NCI-H146 (cell line): Measurements from ENCODE around the gene CLTCL1.
"Not testable (repeated sequence)": the region's sequence is repeated elsewhere in the genome, so short reads cannot be mapped to it uniquely, and the experiment has no call there.

Source experiments
- DNase-seq: peaks from one replicate; lab custom pipeline; 2025; lab: John Stamatoyannopoulos, UW

Gene CLTCL1

DNA sequence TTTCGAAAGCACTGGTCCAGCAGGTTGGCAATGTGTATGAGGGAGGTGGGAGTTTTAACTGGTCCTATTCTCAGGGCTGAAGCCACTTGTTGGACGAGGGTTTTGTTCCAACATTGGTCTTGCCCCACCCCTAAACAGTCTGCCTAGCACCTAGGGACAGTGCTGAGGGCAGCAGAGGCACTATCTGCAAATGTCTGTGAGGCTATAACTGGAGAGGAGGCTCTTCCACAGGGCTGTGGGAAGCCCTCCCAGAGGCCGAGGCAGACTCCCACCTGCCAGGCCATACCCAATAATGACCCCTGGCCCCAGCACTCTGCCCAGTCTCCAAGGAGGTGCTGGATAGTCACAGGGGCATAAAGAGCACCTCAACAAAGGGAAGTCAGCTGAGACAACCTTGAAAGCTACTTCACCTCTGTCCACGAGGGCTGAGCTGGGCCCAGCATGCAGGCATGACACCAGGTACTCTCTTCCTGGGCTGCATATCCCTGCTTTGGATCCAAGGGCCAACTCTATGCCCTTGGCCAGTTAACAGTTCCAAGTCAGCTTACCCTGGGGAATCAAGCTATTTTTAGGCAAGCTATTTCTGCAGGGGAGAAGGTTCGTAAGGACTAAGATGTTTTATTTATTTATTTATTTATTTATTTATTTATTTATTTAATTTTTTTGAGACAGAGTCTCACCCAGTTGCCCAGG, 72.8 kb downstream of the CLTCL1 start:
- DNase-seq, result peak; percentile 10

- DNase-seq, result no peak
These were observed 74.9 kb downstream of the CLTCL1 start for GRCh38 chr22:19216579-19216978.

GRCh38 chr22:19215360-19215759, 76.2 kb downstream of the CLTCL1 start:
- no peak for DNase-seq

- no peak for DNase-seq
These were observed 77.4 kb downstream of the CLTCL1 start for GRCh38 chr22:19214078-19214473.

DNA sequence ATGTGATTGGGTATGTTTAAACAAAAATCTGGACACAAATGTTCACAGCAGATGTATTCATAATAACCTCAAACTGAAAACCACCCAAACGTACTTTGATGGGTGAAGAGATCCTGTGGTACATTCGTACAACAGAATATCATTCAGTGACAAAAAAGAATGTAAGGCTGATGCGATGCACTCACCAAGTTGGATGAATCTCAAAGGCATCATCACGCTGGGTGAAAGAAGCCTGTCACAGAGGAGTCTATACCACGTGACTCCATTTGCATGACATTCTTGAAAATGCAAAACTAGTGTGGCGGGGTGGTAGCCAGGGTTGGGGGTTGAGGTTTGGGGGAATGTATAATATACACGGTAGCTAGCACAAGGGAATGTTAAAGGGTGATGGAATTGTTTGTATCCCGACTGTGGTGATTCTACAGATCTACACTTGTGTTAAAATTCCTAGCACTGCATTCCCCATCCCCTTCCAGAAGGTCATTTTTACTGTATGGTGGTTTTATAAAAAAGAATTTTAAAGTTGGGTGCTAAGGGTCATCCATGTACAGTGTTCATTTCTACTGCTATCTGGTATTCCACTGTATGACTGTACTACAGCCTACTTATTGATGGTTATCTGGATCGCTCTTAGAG, 78.0 kb downstream of the CLTCL1 start:
- no peak for DNase-seq

GRCh38 chr22:19213001-19213400, 78.5 kb downstream of the CLTCL1 start:
- no peak for DNase-seq

- DNase-seq, result no peak
These were observed 79.1 kb downstream of the CLTCL1 start for GRCh38 chr22:19212302-19212870.

GRCh38 chr22:19210188-19210587, 81.3 kb downstream of the CLTCL1 start:
- DNase-seq, result no peak

- DNase-seq, result no peak
These were observed 83.2 kb downstream of the CLTCL1 start for GRCh38 chr22:19208287-19208847.

DNA sequence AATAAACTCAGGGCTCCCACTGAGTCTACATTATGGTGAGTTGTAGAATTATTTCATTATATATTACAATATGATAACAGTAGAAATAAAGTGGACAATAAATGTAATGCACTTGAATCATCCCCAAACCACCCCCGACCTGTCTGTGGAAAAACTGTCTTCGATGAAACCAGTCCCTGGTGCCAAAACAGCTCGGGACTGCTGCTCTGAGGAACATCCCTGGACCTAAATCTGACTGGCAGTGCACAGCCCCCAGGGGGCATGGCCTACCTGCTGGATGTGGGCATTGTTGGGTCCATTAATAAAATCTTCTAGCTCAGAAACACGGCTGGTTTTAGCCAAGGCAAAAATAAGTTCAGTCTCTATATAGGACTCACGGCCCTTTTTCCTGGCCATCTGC, 83.6 kb downstream of the CLTCL1 start:
- no peak for DNase-seq

DNA sequence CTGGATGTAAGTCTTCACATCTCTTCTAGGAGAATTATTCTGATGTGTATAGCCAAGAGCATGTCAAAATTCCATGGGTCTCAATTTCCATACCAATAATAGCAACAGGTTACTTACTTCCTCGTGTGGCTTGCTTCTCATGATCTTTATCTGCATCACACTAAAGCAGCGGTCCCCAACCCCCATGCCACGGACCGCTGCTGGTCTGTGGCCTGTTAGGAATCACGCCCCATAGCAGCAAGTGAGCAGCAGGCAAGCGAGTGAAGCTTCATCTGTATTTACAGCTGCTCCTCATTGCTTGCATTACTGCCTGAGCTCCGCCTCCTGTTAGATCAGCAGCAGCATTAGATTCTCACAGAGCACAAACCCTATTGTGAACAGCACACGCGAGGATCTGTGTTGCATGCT, 84.1 kb downstream of the CLTCL1 start:
- DNase-seq, result no peak

- DNase-seq, result no peak
These were observed 85.2 kb downstream of the CLTCL1 start for GRCh38 chr22:19206287-19206686.

DNA sequence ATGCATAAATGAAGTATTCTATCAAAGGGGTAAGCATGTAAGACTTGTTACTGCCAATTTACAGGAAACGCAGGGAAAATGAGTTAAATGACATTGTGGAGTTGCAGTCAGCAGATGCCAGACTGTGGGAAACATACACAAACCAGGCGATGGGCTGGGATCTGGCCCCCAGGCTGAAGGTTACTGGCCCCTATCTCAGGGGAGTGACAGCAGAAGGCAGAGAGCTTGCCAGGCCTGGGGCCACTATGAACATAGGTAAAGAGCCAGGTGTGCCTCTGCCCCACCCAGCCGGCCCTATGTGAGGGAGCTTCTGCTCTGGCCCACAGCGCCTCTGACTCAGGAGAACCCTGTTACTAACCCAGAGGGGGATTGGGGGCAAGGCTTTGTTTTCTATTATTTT, 86.9 kb downstream of the CLTCL1 start:
- no peak for DNase-seq

DNA sequence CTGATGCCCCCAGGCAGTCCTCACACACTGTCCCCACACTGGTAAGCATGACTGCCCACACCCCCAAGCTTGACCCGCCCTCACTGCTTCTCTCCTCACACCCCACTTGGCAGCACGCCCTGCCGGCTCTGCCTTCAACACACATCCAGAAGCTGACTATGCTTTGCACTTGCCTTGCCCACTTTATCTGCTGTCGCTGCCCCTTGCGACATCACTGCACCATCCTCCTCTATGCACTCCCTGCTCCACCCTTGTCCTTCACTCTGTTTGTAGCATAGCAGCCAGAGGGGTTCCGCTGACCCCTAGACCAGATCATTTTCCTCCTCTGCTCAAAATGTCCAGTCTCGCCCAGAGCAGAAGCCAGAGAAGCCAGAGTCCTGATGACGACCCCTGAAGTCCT, 87.7 kb downstream of the CLTCL1 start:
- DNase-seq, result no peak

- DNase-seq, result not testable (repeated sequence)
These were observed 88.7 kb downstream of the CLTCL1 start for GRCh38 chr22:19202799-19203186.

GRCh38 chr22:19201869-19202798, 89.4 kb downstream of the CLTCL1 start:
- DNase-seq, result no peak

DNA sequence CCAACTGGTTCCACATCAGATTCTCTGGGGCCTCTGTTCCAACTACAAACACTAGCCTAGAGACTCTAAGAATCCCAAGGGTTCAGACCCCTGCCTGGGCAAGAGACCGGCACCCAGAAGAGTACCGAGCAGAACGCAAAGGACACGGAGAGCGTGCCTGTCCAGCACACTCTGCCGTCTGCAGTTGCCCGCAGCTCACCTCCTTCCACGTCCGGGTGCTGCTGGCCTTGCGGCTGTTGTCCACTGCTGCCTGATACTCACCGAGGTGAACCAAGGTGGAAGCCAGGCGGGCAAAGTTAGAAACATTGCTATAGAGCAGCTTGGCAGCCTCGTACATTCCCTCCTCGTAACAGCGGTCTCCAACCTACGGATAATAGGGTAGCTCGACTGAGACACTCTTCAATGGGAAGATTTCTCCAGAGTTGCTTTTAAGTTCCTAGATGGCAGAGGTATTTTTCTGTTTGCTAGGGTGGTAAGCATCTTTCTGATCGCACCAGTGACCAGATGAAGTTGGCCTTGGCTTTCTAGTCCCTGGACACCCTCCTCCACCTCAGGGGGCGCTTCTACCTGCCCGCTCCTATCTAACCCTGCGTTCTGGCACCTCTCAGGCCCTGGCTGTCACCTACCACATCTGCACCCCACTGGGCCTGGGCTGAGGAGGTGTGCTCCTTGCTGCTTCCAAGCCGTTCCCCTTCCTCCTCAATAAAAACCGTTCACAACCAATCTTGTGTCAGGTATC, 90.2 kb downstream of the CLTCL1 start:
- no peak for DNase-seq

DNA sequence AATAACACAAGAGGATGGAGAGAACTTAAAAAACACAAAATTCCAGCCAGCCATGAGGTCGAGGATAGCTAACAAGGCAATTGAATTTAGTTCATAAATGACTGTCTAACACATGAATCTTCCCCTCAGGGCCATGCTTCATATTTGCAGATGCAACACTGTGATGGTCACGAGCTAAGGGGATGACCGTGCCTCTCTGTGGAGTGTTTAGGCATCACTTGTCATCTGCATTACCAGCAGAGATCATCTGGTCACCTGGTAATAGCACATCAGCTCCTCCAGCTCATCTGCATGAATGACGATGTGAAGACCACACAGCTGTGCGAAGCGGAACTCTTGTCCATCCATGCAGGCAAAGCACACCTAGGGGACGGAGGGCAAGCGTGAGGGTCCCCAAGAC, 92.0 kb downstream of the CLTCL1 start:
- no peak for DNase-seq

- no peak for DNase-seq
These were observed 93.3 kb downstream of the CLTCL1 start for GRCh38 chr22:19197997-19198865.

DNA sequence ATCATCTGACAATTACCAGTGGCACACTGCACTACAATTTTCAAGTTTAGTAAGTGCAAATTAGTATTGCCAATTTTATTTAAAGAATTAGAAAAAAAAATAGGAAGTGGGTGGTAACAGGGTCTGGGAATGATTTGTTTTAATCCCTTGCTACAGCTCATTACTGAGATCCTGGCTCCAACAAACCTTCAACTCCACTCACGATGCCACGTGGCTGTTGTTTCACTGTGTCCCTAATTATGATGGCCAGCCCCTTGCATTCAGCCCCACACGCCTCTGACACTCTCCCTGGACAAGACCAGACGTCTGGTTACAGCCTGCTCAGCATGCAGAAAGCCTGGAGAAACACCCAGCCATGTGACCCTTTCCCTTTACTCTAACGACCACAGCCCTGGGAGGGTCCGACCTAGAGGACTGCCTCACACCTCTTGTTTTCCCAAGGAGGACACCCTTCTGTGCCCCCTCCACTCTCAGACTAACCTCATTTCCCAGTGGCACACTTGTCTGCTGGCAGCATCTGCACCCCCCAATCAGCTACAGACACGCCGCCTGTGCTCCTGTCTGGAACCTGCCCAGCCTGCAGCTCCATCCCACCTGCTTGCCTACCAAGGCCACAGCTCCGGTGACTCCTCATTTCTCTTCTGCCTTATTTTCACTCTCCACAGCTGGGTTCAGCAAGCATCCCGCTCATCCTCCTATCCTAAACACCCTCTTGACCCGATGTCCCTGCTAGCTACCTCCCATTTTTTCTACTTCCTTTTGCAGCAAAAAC, 94.5 kb downstream of the CLTCL1 start:
- no peak for DNase-seq
